Loucy (cell line): ENCODE measurements around the gene SLC6A9.

Experiments used
- H2AFZ ChIP-seq: fragments of 200-600 bp; sonication (generic); 2 replicates; pipeline ENCODE4 v1.6.0; 2016; ENCODE audit warnings: antibody characterized with exemption, mild to moderate bottlenecking, low read length, moderate library complexity
- H3F3A ChIP-seq: fragments of 200-600 bp; 2 replicates; pipeline ENCODE4 v1.6.0; 2016; ENCODE audit warnings: antibody characterized with exemption, low read depth, mild to moderate bottlenecking
- H3K27me3 ChIP-seq: fragments of 200-600 bp; sonication (generic); 2 replicates; pipeline ENCODE4 v1.6.1; 2014; ENCODE audit warnings: low read length, mild to moderate bottlenecking; ENCODE audit not compliant: insufficient read depth, poor library complexity, severe bottlenecking
- H3K36me3 ChIP-seq: fragments of 200-600 bp; sonication (generic); 2 replicates; pipeline ENCODE4 v1.6.1; 2016; ENCODE audit warnings: low read length; ENCODE audit not compliant: insufficient read depth
- H3K4me1 ChIP-seq: fragments of 200-600 bp; sonication (generic); 2 replicates; pipeline ENCODE4 v1.5.1; 2014; ENCODE audit warnings: low read length, mild to moderate bottlenecking; ENCODE audit not compliant: insufficient read depth, poor library complexity, severe bottlenecking
- H3K4me2 ChIP-seq: fragments of 200-600 bp; sonication (generic); 2 replicates; pipeline ENCODE4 v1.6.0; 2014; ENCODE audit warnings: antibody characterized with exemption, low read length, low read depth, mild to moderate bottlenecking; ENCODE audit not compliant: poor library complexity, severe bottlenecking
- H3K4me3 ChIP-seq: fragments of 200-600 bp; sonication (generic); 2 replicates; pipeline ENCODE4 v1.5.1; 2014; ENCODE audit warnings: low read length, mild to moderate bottlenecking, mixed read lengths; ENCODE audit not compliant: poor library complexity, severe bottlenecking
- H3K79me2 ChIP-seq: fragments of 200-600 bp; sonication (generic); 2 replicates; pipeline ENCODE4 v1.6.1; 2014; ENCODE audit warnings: low read length; ENCODE audit not compliant: insufficient read depth
- H3K9ac ChIP-seq: fragments of 200-600 bp; sonication (generic); 2 replicates; pipeline ENCODE4 v1.6.0; 2014; ENCODE audit warnings: mild to moderate bottlenecking, low read depth, low read length, moderate library complexity; ENCODE audit not compliant: poor library complexity, severe bottlenecking
- H3K9me2 ChIP-seq: fragments of 200-600 bp; sonication (generic); replicated peaks from 2 replicates; pipeline ENCODE4 v1.6.1; 2016; ENCODE audit warnings: low read depth, low read length, mixed read lengths
- H3K9me3 ChIP-seq: fragments of 200-600 bp; sonication (generic); 2 replicates; pipeline ENCODE4 v1.6.1; 2014; ENCODE audit warnings: mild to moderate bottlenecking, antibody characterized with exemption, low read length, low read depth; ENCODE audit not compliant: insufficient read depth
- H4K20me1 ChIP-seq: fragments of 200-600 bp; sonication (generic); 2 replicates; pipeline ENCODE4 v1.6.0; 2014; ENCODE audit warnings: antibody characterized with exemption, low read length, mild to moderate bottlenecking; ENCODE audit not compliant: insufficient read depth, poor library complexity, severe bottlenecking
- EZH2phosphoT487 ChIP-seq: fragments of 200-600 bp; IDR thresholded peaks from 2 replicates; pipeline ENCODE4 v1.6.1; 2018; ENCODE audit warnings: antibody characterized with exemption, mild to moderate bottlenecking, moderate library complexity, borderline replicate concordance
- TF ChIP-seq, protein P1 (sequence below): fragments of 200-600 bp; sonication (generic); conservative IDR thresholded peaks from 2 replicates; pipeline ENCODE4 v1.5.1; 2014; ENCODE audit warnings: mild to moderate bottlenecking, antibody characterized with exemption, low read length

SLC6A9 gene

DNA sequence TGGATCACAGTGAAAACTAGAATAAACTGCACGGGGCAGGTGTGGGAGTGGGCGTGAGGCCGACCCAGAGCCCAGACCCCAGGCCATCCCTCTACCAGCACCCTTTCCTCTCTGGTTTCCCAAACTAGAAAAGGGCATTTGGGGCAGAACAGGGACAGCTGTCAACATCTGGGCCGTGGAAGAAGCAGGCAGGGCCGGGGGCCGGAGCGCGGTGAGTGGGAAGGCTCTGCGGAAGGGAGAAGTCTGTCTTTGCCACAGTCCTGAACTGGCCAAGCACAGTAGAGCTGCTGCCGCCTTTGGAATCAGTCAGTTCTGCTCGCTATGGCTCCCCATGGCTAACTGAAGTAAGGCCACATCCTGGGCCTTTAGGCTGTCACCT is 33.3 kb downstream of the SLC6A9 start:
- Histone ChIP-seq H3K36me3 (no peaks in the 10 kb centered on the region), H2AFZ (no peak overlapping the region), H3K9ac (no peak overlapping the region), H3K27me3 (no peaks in the 10 kb centered on the region), H3K9me3 (no peaks in the 10 kb centered on the region), H3K9me2 (no peaks in the 10 kb centered on the region), H3F3A (no peaks in the 10 kb centered on the region), H3K4me1 (no peaks in the 10 kb centered on the region), H3K79me2 (no peaks in the 10 kb centered on the region), H4K20me1 (no peaks in the 10 kb centered on the region), H3K4me2 (no peak overlapping the region), H3K4me3 (no peak overlapping the region)
- TF ChIP-seq EZH2phosphoT487: no peak
- TF ChIP-seq, protein P1, sequence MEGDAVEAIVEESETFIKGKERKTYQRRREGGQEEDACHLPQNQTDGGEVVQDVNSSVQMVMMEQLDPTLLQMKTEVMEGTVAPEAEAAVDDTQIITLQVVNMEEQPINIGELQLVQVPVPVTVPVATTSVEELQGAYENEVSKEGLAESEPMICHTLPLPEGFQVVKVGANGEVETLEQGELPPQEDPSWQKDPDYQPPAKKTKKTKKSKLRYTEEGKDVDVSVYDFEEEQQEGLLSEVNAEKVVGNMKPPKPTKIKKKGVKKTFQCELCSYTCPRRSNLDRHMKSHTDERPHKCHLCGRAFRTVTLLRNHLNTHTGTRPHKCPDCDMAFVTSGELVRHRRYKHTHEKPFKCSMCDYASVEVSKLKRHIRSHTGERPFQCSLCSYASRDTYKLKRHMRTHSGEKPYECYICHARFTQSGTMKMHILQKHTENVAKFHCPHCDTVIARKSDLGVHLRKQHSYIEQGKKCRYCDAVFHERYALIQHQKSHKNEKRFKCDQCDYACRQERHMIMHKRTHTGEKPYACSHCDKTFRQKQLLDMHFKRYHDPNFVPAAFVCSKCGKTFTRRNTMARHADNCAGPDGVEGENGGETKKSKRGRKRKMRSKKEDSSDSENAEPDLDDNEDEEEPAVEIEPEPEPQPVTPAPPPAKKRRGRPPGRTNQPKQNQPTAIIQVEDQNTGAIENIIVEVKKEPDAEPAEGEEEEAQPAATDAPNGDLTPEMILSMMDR: no peak

DNA sequence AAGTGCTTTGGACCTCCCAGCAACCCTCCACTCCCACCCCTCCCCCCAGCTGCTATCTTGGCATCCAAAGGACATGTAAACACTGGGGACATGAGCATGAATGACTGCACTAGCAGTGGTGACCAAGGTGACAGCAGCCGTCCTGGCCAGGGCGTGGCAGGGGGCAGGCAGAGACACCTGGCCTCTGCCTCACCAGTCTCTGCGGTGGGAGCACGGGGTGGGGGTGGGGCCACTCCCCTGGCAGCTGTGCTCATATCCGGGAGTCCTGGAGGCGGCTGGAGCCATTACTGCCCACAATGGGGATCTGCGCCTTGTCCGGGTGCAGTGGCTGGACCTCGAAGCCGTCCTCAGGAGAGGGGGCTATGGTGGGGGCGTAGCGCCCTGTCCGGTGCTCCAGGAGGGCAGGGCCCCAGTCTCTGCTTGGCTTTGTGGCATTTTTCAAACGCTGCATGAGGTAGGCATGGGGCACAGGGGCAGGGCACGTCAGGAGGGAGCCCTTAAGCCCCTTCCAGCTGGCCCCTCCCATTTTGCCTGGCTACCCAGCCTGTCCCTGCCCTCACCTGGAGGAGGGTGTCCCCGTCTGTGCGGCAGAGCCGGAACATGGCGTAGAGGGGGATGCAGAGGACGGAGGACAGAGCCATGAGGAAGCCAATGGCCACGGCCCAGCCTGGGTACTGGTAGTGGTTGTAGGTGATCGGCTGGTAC is 33.8 kb downstream of the SLC6A9 start:
- Histone ChIP-seq H3K4me2 (no peak overlapping the region), H2AFZ (no peak overlapping the region), H3K9me3 (no peaks in the 10 kb centered on the region), H3K79me2 (no peaks in the 10 kb centered on the region), H3F3A (no peaks in the 10 kb centered on the region), H3K4me3 (no peak overlapping the region), H3K36me3 (no peaks in the 10 kb centered on the region), H3K27me3 (no peaks in the 10 kb centered on the region), H3K9ac (no peak overlapping the region), H3K4me1 (peaks cover 4% of the 10 kb centered on the region), H3K9me2 (no peaks in the 10 kb centered on the region), H4K20me1 (no peaks in the 10 kb centered on the region)
- TF ChIP-seq EZH2phosphoT487: no peak
- TF ChIP-seq, protein P1: no peak

GRCh38 chr1:43996733-43997115 is 34.5 kb downstream of the SLC6A9 start:
- no peaks in the 10 kb centered on the region for H3K79me2 ChIP-seq
- H2AFZ ChIP-seq: no peak overlapping the region
- H3K9ac ChIP-seq: no peak overlapping the region
- H3F3A ChIP-seq: no peaks in the 10 kb centered on the region
- H3K4me2 ChIP-seq: no peak overlapping the region
- no peaks in the 10 kb centered on the region for H3K36me3 ChIP-seq
- H3K4me3 ChIP-seq: no peak overlapping the region
- peaks cover 10% of the 10 kb centered on the region for H3K4me1 ChIP-seq
- H4K20me1 ChIP-seq: no peaks in the 10 kb centered on the region
- no peaks in the 10 kb centered on the region for H3K9me2 ChIP-seq
- no peaks in the 10 kb centered on the region for H3K9me3 ChIP-seq
- H3K27me3 ChIP-seq: no peaks in the 10 kb centered on the region
- TF ChIP-seq, protein P1: no peak
- no peak for TF ChIP-seq EZH2phosphoT487
